ENCODE measurements around the gene PHF2.

Gene PHF2

GRCh38 chr9:93598647-93599241, 22.4 kb downstream of the PHF2 start:
- Mint-ChIP-seq H3K4me3 (peak overlapping the region; percentile 62), H3K4me1 (ENCODE audit: low read depth) (peaks cover 58% of the 10 kb centered on the region), H3K36me3 (no peaks in the 10 kb centered on the region), H3K27ac (peak overlapping the region; percentile 34), H3K27me3 (no peaks in the 10 kb centered on the region), H3K9me3 (ENCODE audit: low read depth) (no peaks in the 10 kb centered on the region)

- peaks cover 60% of the 10 kb centered on the region for H3K4me1 Mint-ChIP-seq (ENCODE audit: low read depth)
- H3K27ac Mint-ChIP-seq = peak overlapping the region; percentile 3
- peaks cover 2% of the 10 kb centered on the region for H3K9me3 Mint-ChIP-seq (ENCODE audit: low read depth)
- no peaks in the 10 kb centered on the region for H3K27me3 Mint-ChIP-seq
- peak overlapping the region; percentile 21 for H3K4me3 Mint-ChIP-seq
- peaks cover 2% of the 10 kb centered on the region for H3K36me3 Mint-ChIP-seq
Observed at GRCh38 chr9:93599571-93600403, 23.4 kb downstream of the PHF2 start.

GRCh38 chr9:93600504-93600903, 24.1 kb downstream of the PHF2 start:
- peak overlapping the region; percentile 3 for H3K27ac Mint-ChIP-seq
- peaks cover 57% of the 10 kb centered on the region for H3K4me1 Mint-ChIP-seq (ENCODE audit: low read depth)
- H3K27me3 Mint-ChIP-seq = no peaks in the 10 kb centered on the region
- peaks cover 3% of the 10 kb centered on the region for H3K9me3 Mint-ChIP-seq (ENCODE audit: low read depth)
- H3K36me3 Mint-ChIP-seq = peaks cover 6% of the 10 kb centered on the region
- H3K4me3 Mint-ChIP-seq = peak overlapping the region; percentile 2

GRCh38 chr9:93601063-93601462, 24.7 kb downstream of the PHF2 start:
- H3K9me3 Mint-ChIP-seq (ENCODE audit: low read depth) = peaks cover 3% of the 10 kb centered on the region
- peaks cover 52% of the 10 kb centered on the region for H3K4me1 Mint-ChIP-seq (ENCODE audit: low read depth)
- H3K27me3 Mint-ChIP-seq = no peaks in the 10 kb centered on the region
- no peak overlapping the region for H3K4me3 Mint-ChIP-seq
- H3K36me3 Mint-ChIP-seq = peaks cover 8% of the 10 kb centered on the region
- H3K27ac Mint-ChIP-seq = peak overlapping the region; percentile 61

GRCh38 chr9:93601666-93602065, 25.3 kb downstream of the PHF2 start:
- H3K9me3 Mint-ChIP-seq (ENCODE audit: low read depth) = peaks cover 3% of the 10 kb centered on the region
- no peak overlapping the region for H3K27ac Mint-ChIP-seq
- no peaks in the 10 kb centered on the region for H3K27me3 Mint-ChIP-seq

GRCh38 chr9:93603011-93603410, 26.6 kb downstream of the PHF2 start:
- Mint-ChIP-seq H3K27ac (no peak overlapping the region), H3K27me3 (no peaks in the 10 kb centered on the region), H3K4me3 (no peak overlapping the region), H3K4me1 (ENCODE audit: low read depth) (peaks cover 40% of the 10 kb centered on the region), H3K9me3 (ENCODE audit: low read depth) (peaks cover 3% of the 10 kb centered on the region), H3K36me3 (peaks cover 17% of the 10 kb centered on the region)

More at GRCh38 chr9:93601666-93602065, 25.3 kb downstream of the PHF2 start:
- Mint-ChIP-seq H3K36me3 (peaks cover 13% of the 10 kb centered on the region), H3K4me1 (ENCODE audit: low read depth) (peaks cover 49% of the 10 kb centered on the region), H3K4me3 (no peak overlapping the region)

GRCh38 chr9:93603906-93604326, 27.5 kb downstream of the PHF2 start:
- H3K9me3 Mint-ChIP-seq (ENCODE audit: low read depth) = peaks cover 3% of the 10 kb centered on the region
- no peak overlapping the region for H3K27ac Mint-ChIP-seq
- peaks cover 31% of the 10 kb centered on the region for H3K4me1 Mint-ChIP-seq (ENCODE audit: low read depth)
- no peak overlapping the region for H3K4me3 Mint-ChIP-seq
- H3K36me3 Mint-ChIP-seq = peaks cover 17% of the 10 kb centered on the region
- H3K27me3 Mint-ChIP-seq = no peaks in the 10 kb centered on the region

- peaks cover 12% of the 10 kb centered on the region for H3K4me1 Mint-ChIP-seq (ENCODE audit: low read depth)
- H3K36me3 Mint-ChIP-seq = peaks cover 28% of the 10 kb centered on the region
- no peak overlapping the region for H3K27ac Mint-ChIP-seq
- H3K9me3 Mint-ChIP-seq (ENCODE audit: low read depth) = peaks cover 14% of the 10 kb centered on the region
- H3K4me3 Mint-ChIP-seq = no peak overlapping the region
- no peaks in the 10 kb centered on the region for H3K27me3 Mint-ChIP-seq
Observed at GRCh38 chr9:93606187-93606586, 29.8 kb downstream of the PHF2 start.

GRCh38 chr9:93610206-93610605, 33.8 kb downstream of the PHF2 start:
- Mint-ChIP-seq H3K36me3 (peaks cover 28% of the 10 kb centered on the region), H3K9me3 (ENCODE audit: low read depth) (peaks cover 11% of the 10 kb centered on the region), H3K27me3 (no peaks in the 10 kb centered on the region), H3K27ac (no peak overlapping the region), H3K4me3 (no peak overlapping the region), H3K4me1 (ENCODE audit: low read depth) (peaks cover 20% of the 10 kb centered on the region)

- H3K9me3 Mint-ChIP-seq (ENCODE audit: low read depth) = peaks cover 11% of the 10 kb centered on the region
- H3K4me3 Mint-ChIP-seq = no peak overlapping the region
Observed at GRCh38 chr9:93612052-93612795, 35.8 kb downstream of the PHF2 start.

GRCh38 chr9:93612796-93613154, 36.4 kb downstream of the PHF2 start:
- Mint-ChIP-seq H3K4me3 (no peak overlapping the region), H3K9me3 (ENCODE audit: low read depth) (peaks cover 11% of the 10 kb centered on the region), H3K4me1 (ENCODE audit: low read depth) (peaks cover 28% of the 10 kb centered on the region), H3K27me3 (no peaks in the 10 kb centered on the region), H3K36me3 (peaks cover 15% of the 10 kb centered on the region), H3K27ac (no peak overlapping the region)

More at GRCh38 chr9:93612052-93612795, 35.8 kb downstream of the PHF2 start:
- Mint-ChIP-seq H3K4me1 (ENCODE audit: low read depth) (peaks cover 25% of the 10 kb centered on the region), H3K36me3 (peaks cover 15% of the 10 kb centered on the region), H3K27ac (no peak overlapping the region), H3K27me3 (no peaks in the 10 kb centered on the region)

- Mint-ChIP-seq H3K36me3 (peaks cover 15% of the 10 kb centered on the region), H3K9me3 (ENCODE audit: low read depth) (peaks cover 11% of the 10 kb centered on the region), H3K4me1 (ENCODE audit: low read depth) (peaks cover 32% of the 10 kb centered on the region), H3K27ac (no peak overlapping the region), H3K27me3 (no peaks in the 10 kb centered on the region), H3K4me3 (no peak overlapping the region)
Observed at GRCh38 chr9:93613174-93613573, 36.8 kb downstream of the PHF2 start.

- peaks cover 36% of the 10 kb centered on the region for H3K4me1 Mint-ChIP-seq (ENCODE audit: low read depth)
- H3K9me3 Mint-ChIP-seq (ENCODE audit: low read depth) = peaks cover 11% of the 10 kb centered on the region
- peaks cover 15% of the 10 kb centered on the region for H3K36me3 Mint-ChIP-seq
- no peaks in the 10 kb centered on the region for H3K27me3 Mint-ChIP-seq
- H3K4me3 Mint-ChIP-seq = no peak overlapping the region
- H3K27ac Mint-ChIP-seq = no peak overlapping the region
Observed at GRCh38 chr9:93613791-93614190, 37.4 kb downstream of the PHF2 start.

- Mint-ChIP-seq H3K4me3 (no peak overlapping the region), H3K36me3 (peaks cover 9% of the 10 kb centered on the region), H3K27me3 (no peaks in the 10 kb centered on the region), H3K9me3 (ENCODE audit: low read depth) (peaks cover 5% of the 10 kb centered on the region), H3K4me1 (ENCODE audit: low read depth) (peaks cover 39% of the 10 kb centered on the region), H3K27ac (no peak overlapping the region)
Observed at GRCh38 chr9:93614830-93615468, 38.6 kb downstream of the PHF2 start.
